Natural killer cell (primary cell): ENCODE measurements around the gene ZNF425. TPM values are rescaled to one million over a fixed set of nuclear protein-coding genes. Genes with fewer than 3 reads are reported as not detected.

Experiments used
- ATAC-seq, 3 donors: fragments of 150-1000 bp in 2 of 3; fragments of 200-7000 bp in 1 of 3; cut with Tn5 transposase; 1 replicate in 1 of 3; 2 replicates in 2 of 3; pipeline ENCODE4 v1.10.0; 2021; ENCODE audit warnings: mild to moderate bottlenecking in 2 of 3, moderate library complexity in 2 of 3
- DNase-seq, 2 donors: peaks; one replicate each; pipeline versions ENCODE4 v3.0.0 to v3.0.0-alpha.2; 2013 to 2021; ENCODE audit warnings: mixed read lengths in 1 of 2
- H3K27ac ChIP-seq: one replicate; pipeline ENCODE4 v1.5.1; 2013; ENCODE audit warnings: mild to moderate bottlenecking, low read length
- H3K27me3 ChIP-seq: one replicate; pipeline ENCODE4 v1.6.1; 2013; ENCODE audit warnings: low read length; ENCODE audit not compliant: control insufficient read depth, insufficient read depth
- H3K36me3 ChIP-seq: one replicate; pipeline ENCODE4 v1.6.1; 2013; ENCODE audit warnings: low read length; ENCODE audit not compliant: control insufficient read depth, insufficient read depth
- H3K4me1 ChIP-seq: one replicate; pipeline ENCODE4 v1.6.1; 2013; ENCODE audit warnings: low read length; ENCODE audit not compliant: control insufficient read depth, insufficient read depth
- H3K4me3 ChIP-seq: one replicate; pipeline ENCODE4 v1.5.1; 2013; ENCODE audit warnings: low read length
- H3K9me3 ChIP-seq: one replicate; pipeline ENCODE4 v1.6.1; 2013; ENCODE audit warnings: low read length; ENCODE audit not compliant: control insufficient read depth, insufficient read depth
- H3K27ac Mint-ChIP-seq, 2 donors: one replicate each; pipeline ENCODE4 v1.8.0; 2022; ENCODE audit warnings: mild to moderate bottlenecking in 2 of 2, mixed read lengths in 2 of 2, moderate library complexity in 1 of 2
- H3K27me3 Mint-ChIP-seq, 2 donors: one replicate each; pipeline ENCODE4 v1.8.0; 2022; ENCODE audit warnings: low read depth in 2 of 2, mixed read lengths in 2 of 2
- H3K36me3 Mint-ChIP-seq: one replicate; pipeline ENCODE4 v1.8.0; 2022; ENCODE audit warnings: mixed read lengths
- H3K4me1 Mint-ChIP-seq, 2 donors: one replicate each; pipeline ENCODE4 v1.8.0; 2022; ENCODE audit warnings: mixed read lengths in 2 of 2
- H3K4me3 Mint-ChIP-seq: one replicate; pipeline ENCODE4 v1.8.0; 2022; ENCODE audit warnings: mild to moderate bottlenecking, moderate library complexity, mixed read lengths
- H3K9me3 Mint-ChIP-seq, 2 donors: one replicate each; pipeline ENCODE4 v1.8.0; 2022; ENCODE audit warnings: mixed read lengths in 2 of 2
- CTCF ChIP-seq: fragments of 200-600 bp; IDR thresholded peaks from one replicate; pipeline ENCODE4 v1.8.0; 2022; ENCODE audit warnings: antibody characterized with exemption
- WGBS: methylation state at CpG from one replicate; pipeline ENCODE4 v1.1.7; 2013; ENCODE audit warnings: missing lambda C conversion rate; ENCODE audit not compliant: insufficient coverage; 5-methylcytosine and 5-hydroxymethylcytosine counted together
- intact Hi-C: fragments of 100-400 bp; cut with micrococcal nuclease; formaldehyde crosslinking; loops from one replicate; pipeline ENCODE4 v1.14.2; 2022
- total RNA-seq, 4 donors: library from RNA; stranded (reverse); fragments of 120-200 nt in 1 of 4; gene quantifications; one replicate each; pipeline versions ENCODE4 v1.2.3 to v1.2.4, GENCODE V29; 2013 to 2022

Gene ZNF425
- total RNA-seq, 3 donors from 2014 or later (not counting 1 experiment from before 2014, with no cell fraction given), result 1.2 to 1.7 (median 1.4) TPM

- Mint-ChIP-seq H3K4me1 (peaks cover 27% of the 10 kb centered on the region in 2 donors), H3K9me3 (no peaks in the 10 kb centered on the region), H3K27me3 (no peaks in the 10 kb centered on the region), H3K27ac (peak overlapping the region in 1 of 2 donors; percentile 29), H3K36me3 (peaks cover 8% of the 10 kb centered on the region), H3K4me3 (no peak overlapping the region)
- Histone ChIP-seq H3K36me3 (no peaks in the 10 kb centered on the region), H3K27ac (no peak overlapping the region), H3K9me3 (no peaks in the 10 kb centered on the region), H3K27me3 (no peaks in the 10 kb centered on the region), H3K4me3 (no peak overlapping the region), H3K4me1 (peaks cover 18% of the 10 kb centered on the region)
- DNase-seq (no peak), ATAC-seq (no peak)
- TF ChIP-seq CTCF, result no peak
- WGBS, result 100% methylated on average over 2 of the region's 2 CpGs
- intact Hi-C loops, result no loop called here
Observed at GRCh38 chr7:149084407-149084806, 41.7 kb downstream of the ZNF425 start.

DNA sequence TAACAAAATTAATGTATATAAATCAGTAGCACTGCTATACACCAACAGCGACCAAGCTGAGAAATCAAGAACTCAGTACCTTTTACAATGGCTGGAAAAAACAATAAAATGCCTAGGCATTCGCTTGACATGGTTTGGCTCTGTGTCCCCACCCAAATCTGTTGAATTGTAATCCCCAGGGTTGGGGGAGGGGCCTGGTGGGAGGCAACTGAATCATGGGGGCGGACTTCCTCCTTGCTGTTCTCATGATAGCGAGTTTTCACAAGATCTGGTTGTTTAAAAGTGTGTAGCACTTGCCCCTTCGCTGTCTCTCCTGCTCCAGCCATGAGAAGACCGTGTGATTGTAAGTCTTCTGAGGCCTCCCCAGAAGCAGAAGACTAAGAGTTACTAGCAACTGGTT lies 44.2 kb downstream of the ZNF425 start:
- ATAC-seq, result no peak
- H3K4me3 ChIP-seq, result no peak overlapping the region
- H3K9me3 Mint-ChIP-seq, result no peaks in the 10 kb centered on the region
- WGBS, result 95% methylated on average over 6 of the region's 6 CpGs
- H3K4me3 Mint-ChIP-seq, result no peak overlapping the region
- no peaks in the 10 kb centered on the region for H3K27me3 ChIP-seq
- no peaks in the 10 kb centered on the region for H3K4me1 ChIP-seq
- intact Hi-C loops, result no loop called here
- no peak overlapping the region for H3K27ac ChIP-seq
- peaks cover 10% of the 10 kb centered on the region for H3K36me3 Mint-ChIP-seq
- H3K27me3 Mint-ChIP-seq, result no peaks in the 10 kb centered on the region
- H3K27ac Mint-ChIP-seq, result no peak overlapping the region
- TF ChIP-seq CTCF, result no peak
- no peak for DNase-seq
- peaks cover 15 to 19% of the 10 kb centered on the region in 2 donors for H3K4me1 Mint-ChIP-seq
- no peaks in the 10 kb centered on the region for H3K9me3 ChIP-seq
- H3K36me3 ChIP-seq, result peaks cover 2% of the 10 kb centered on the region

DNA sequence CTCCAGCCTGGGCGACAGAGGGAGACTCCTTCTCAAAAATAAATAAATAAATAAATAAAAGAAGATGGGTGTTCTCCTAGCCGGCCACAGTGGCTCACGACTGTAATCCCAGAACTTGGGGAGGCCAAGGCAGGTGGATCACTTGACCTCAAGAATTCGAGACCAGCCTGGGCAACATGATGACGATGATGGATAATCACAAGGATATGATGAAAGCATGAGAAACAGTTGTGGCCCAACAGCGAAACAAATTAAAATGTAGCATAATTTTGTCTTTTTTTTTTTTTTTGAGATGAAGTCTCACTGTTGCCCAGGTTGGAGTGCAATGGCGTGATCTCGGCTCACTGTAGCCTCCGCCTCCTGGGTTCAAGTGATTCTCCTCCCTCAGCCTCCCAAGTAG lies 48.5 kb downstream of the ZNF425 start:
- WGBS, result 81% methylated on average over 5 of the region's 9 CpGs
- no peak for ATAC-seq
- intact Hi-C loops, result no loop called here
- no peak overlapping the region for H3K27ac Mint-ChIP-seq
- peaks cover 6 to 7% of the 10 kb centered on the region in 2 donors for H3K4me1 Mint-ChIP-seq
- Histone ChIP-seq H3K27me3 (no peaks in the 10 kb centered on the region), H3K27ac (no peak overlapping the region), H3K4me1 (no peaks in the 10 kb centered on the region), H3K4me3 (no peak overlapping the region), H3K36me3 (peaks cover 17% of the 10 kb centered on the region), H3K9me3 (no peaks in the 10 kb centered on the region)
- H3K27me3 Mint-ChIP-seq, result no peaks in the 10 kb centered on the region
- no peak for TF ChIP-seq CTCF
- H3K9me3 Mint-ChIP-seq, result no peaks in the 10 kb centered on the region
- H3K4me3 Mint-ChIP-seq, result no peak overlapping the region
- DNase-seq, result no peak
- H3K36me3 Mint-ChIP-seq, result peaks cover 8% of the 10 kb centered on the region

DNA sequence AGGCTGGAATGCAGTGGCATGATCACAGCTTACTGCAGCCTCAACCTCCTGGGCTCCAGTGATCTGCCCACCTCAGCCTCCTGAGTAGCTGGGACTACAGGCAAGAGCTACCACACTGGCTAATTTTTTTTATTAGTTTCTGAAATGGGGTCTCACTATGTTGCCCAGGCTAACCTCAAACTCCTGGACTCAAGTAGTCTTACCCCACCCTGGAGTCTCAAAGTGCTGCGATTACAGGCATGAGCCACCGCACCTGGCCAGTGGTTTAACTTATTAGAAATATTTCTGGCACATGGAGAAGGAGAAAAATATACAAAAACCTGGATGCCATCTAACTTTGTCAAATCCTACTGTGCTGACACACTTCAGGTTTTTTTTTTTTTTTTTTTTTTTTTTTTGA lies 50.8 kb downstream of the ZNF425 start:
- Mint-ChIP-seq H3K27me3 (no peaks in the 10 kb centered on the region), H3K4me3 (no peak overlapping the region), H3K36me3 (peaks cover 8% of the 10 kb centered on the region), H3K9me3 (no peaks in the 10 kb centered on the region), H3K27ac (no peak overlapping the region), H3K4me1 (peaks cover 6 to 7% of the 10 kb centered on the region in 2 donors)
- WGBS, result no CpG with 5 or more reads among the region's 2 CpGs
- H3K27ac ChIP-seq, result no peak overlapping the region
- peaks cover 7% of the 10 kb centered on the region for H3K4me1 ChIP-seq
- H3K36me3 ChIP-seq, result peaks cover 39% of the 10 kb centered on the region
- TF ChIP-seq CTCF, result no peak
- intact Hi-C loops, result no loop called here
- no peak overlapping the region for H3K4me3 ChIP-seq
- ATAC-seq (no peak), DNase-seq (no peak)
- H3K9me3 ChIP-seq, result no peaks in the 10 kb centered on the region
- H3K27me3 ChIP-seq, result no peaks in the 10 kb centered on the region
